ENCODE results near the gene VAMP2.

VAMP2 gene

GRCh38 chr17:8122924-8123694 lies 39.6 kb downstream of the VAMP2 start:
- peak; percentile 39 for DNase-seq

- DNase-seq, result peak; percentile 53
Measured at GRCh38 chr17:8122422-8122923, 40.3 kb downstream of the VAMP2 start.

DNA sequence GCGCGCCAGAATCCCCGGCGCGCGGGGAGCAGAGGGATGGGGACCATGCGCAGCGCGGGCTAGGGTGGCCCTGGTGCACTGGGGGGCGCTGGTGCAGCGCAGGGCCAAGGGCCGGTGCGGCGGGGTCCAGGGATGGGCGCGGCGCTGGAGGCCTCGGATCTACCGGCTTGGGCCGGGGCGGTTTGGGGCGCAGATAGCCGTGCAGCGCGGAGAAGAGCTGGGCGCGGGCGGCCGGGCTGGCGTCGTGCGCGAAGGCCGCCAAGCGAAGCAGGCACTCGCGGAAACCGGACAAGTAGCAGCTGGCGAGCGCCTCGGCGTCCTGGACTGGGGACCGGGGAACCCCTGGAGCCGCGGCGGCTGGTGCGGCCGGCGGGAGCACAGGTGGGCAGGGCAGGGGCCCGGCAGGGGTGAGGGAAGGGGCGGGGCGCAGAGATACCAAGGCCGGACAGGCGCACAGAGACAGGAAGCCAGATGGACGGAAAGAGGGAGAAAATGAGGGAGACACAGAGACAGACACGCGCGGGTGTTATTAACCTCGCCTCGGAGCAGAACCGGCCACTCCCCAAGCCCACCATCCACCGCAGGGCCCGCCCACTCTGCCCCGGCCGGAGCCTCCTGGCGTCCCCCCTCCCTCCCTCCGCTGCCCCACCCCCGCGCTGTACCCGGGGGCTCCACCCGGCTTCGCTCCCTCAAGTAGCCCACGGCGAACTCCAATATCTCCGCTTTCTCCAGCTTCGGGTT lies 40.9 kb downstream of the VAMP2 start:
- DNase-seq, result peak; percentile 70

DNA sequence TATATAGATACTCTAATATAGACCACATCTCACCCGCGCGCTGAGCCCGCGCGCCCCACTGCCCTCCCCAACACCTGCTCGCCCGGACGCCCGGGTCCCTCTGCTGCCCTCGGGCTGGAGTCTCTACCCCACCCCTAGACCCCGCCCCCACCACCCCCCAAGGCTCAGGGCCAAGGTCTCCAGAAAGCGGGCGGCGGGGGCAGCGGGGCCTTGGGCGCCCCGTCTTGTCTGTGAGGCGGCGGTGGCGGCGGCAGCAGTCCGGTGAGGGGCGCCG lies 41.4 kb downstream of the VAMP2 start:
- DNase-seq, result no peak

DNA sequence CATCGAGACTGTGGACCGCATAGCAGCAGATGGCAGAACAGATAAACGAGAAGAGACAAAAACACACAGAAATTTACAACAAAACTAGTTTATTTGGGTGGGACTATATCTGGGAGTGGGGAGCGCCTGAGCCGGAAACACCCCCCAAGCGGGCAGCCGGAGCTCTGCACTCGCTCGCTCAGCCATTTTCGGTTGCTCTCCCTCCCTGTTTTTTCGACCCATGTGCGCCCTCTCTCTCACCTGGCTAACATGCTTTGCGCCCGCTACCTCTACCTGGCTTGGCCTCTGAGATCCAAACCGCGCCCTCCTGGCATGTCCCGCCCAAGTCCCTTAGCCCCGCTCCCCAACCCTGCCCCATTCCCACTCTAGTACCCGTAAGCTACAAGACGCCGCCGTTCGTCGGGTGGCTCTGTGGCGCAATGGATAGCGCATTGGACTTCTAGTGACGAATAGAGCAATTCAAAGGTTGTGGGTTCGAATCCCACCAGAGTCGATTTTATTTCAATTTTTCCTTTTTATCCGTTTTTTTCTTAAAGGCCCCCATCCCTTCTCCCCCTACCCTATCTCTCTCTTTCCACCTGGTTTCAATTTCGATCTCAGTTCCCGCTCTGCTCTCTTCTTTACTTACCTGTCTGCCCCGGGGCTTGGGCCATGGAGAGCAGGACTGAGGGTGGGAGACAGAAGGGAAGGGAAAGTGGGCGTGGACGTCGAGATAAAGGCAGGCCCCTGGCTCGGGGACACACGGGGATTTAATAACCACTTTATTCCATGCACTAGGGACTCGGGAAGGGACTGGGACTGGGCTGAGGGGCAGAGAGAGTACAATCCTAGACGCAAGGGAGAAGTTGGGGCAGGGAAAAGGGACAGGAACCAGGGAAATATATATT lies 42.0 kb downstream of the VAMP2 start:
- peak; percentile 79 for DNase-seq

- peak; percentile 92 for DNase-seq
Measured at GRCh38 chr17:8119581-8120519, 42.9 kb downstream of the VAMP2 start.

DNA sequence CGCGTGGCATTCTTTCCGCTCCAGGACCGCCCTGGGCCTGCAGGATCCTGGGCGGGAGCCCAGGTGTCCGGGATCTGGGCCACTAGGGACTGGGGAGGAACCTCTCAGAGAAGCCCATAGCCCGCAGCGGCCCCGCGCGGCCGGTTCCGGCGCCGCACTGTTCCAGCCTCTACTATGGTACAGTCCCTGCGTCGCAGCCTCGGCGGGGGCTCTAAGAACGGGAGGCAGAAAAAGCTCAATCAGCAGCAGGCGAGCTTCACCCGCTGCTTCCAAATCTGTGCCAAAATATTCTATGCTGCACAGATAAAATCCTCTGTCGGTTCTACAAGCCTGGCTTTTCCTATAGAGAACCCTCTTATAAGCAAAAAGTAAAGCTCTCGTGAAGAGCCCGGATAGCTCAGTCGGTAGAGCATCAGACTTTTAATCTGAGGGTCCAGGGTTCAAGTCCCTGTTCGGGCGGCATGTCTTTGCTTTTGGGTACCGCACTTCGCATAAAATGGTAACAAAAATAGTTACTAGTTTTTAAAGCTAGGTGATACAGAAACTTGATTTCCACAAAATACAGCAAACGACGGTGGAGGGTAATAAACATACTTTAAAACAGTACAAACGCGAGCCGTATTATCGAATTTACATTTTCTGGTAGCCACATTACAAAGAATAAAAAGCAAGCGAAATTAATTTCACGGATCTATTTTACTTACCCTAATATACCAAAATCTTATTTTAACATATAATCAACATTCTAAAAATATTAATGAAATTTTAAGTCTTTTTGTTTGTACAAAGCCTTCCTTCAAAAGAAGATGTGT lies 43.8 kb downstream of the VAMP2 start:
- DNase-seq, result peak; percentile 80

- DNase-seq, result peak; percentile 60
Measured at GRCh38 chr17:8117980-8118768, 44.6 kb downstream of the VAMP2 start, which contains the start of gene ALOXE3. ALOXE3 (minus strand) TSS chr17:8118514; CDS start chr17:8117990, 524 bp downstream.

GRCh38 chr17:8117367-8117979 lies 45.3 kb downstream of the VAMP2 start:
- DNase-seq, result no peak

GRCh38 chr17:8116776-8117175 lies 46.0 kb downstream of the VAMP2 start:
- DNase-seq, result no peak

DNA sequence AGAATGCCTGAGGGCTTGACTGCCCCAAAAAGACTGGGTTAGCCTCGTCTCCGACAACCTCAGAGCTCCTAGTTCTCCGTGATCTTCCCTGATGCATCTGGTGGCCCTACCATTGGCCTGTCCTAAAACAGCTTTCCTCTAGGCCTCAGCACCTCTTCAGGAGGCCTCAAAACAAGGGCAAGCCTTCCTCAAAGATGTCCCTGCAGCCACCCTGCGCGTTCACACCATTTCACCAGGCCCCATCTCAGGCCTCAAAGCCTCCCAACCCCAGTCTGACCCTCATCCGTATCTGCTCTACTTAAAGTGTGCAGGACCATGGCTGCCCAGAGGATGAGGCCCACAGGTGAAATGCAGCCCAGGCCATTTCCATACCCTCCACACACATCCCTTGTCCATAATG lies 51.8 kb downstream of the VAMP2 start:
- DNase-seq, result no peak

GRCh38 chr17:8110456-8110804 lies 52.3 kb downstream of the VAMP2 start:
- no peak for DNase-seq

- no peak for DNase-seq
Measured at GRCh38 chr17:8109661-8110455, 52.9 kb downstream of the VAMP2 start.

Measured in fibroblast of skin of back (primary cell).